Measurements from ENCODE around the gene PPP1R14D. TPM values are rescaled to one million over a fixed set of nuclear protein-coding genes. Genes with fewer than 3 reads are reported as not detected.

The PPP1R14D gene
- total RNA-seq, 1 experiment from 2014 or later: not detected

DNA sequence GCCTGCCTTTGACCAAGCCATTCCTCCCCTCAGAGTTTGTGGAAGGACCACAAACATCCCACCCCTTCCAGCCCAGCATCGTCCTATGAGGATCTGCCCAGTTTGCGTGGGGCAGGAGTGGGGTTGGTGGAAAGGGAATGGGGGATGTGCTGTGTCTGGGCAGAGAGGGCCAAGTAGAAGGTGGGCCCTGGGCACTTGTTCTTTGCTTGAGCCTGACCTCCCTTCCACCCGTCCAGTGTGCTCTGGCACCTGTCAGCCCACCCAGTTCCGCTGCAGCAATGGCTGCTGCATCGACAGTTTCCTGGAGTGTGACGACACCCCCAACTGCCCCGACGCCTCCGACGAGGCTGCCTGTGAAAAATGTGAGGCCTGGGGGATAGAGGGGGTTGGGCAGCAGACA lies 25.7 kb upstream of the PPP1R14D start:
- H3K9ac ChIP-seq (ENCODE audit: extremely low read depth, insufficient read length, low read length): no peak overlapping the region
- H3K4me1 ChIP-seq (ENCODE audit: insufficient read depth, low read length): no peaks in the 10 kb centered on the region
- no peaks in the 10 kb centered on the region for H3K79me2 ChIP-seq (ENCODE audit: insufficient read depth, low read length)
- H2BK12ac ChIP-seq (ENCODE audit: insufficient read length, low read depth, low read length): no peak overlapping the region
- no peaks in the 10 kb centered on the region for H3K9me3 Mint-ChIP-seq
- no peak overlapping the region for H3K56ac ChIP-seq (ENCODE audit: insufficient read length, low read depth, low read length)
- no CpG with 5 or more reads among the region's 10 CpGs for WGBS (ENCODE audit: extremely low coverage, insufficient read length, low lambda C conversion rate)
- no peaks in the 10 kb centered on the region for H3K9me3 ChIP-seq (ENCODE audit: control insufficient read depth, low read depth, low read length)
- H3T11ph ChIP-seq (ENCODE audit: low read length): no peak overlapping the region
- no peak overlapping the region for H3K27ac Mint-ChIP-seq
- TF ChIP-seq, protein P1, sequence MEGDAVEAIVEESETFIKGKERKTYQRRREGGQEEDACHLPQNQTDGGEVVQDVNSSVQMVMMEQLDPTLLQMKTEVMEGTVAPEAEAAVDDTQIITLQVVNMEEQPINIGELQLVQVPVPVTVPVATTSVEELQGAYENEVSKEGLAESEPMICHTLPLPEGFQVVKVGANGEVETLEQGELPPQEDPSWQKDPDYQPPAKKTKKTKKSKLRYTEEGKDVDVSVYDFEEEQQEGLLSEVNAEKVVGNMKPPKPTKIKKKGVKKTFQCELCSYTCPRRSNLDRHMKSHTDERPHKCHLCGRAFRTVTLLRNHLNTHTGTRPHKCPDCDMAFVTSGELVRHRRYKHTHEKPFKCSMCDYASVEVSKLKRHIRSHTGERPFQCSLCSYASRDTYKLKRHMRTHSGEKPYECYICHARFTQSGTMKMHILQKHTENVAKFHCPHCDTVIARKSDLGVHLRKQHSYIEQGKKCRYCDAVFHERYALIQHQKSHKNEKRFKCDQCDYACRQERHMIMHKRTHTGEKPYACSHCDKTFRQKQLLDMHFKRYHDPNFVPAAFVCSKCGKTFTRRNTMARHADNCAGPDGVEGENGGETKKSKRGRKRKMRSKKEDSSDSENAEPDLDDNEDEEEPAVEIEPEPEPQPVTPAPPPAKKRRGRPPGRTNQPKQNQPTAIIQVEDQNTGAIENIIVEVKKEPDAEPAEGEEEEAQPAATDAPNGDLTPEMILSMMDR (conservative IDR thresholded peaks at IDR 0.05): no peak
- H4K5ac ChIP-seq (ENCODE audit: insufficient read length, low read depth, low read length): no peak overlapping the region
- no peak overlapping the region for H4K8ac ChIP-seq (replicated peaks; ENCODE audit: insufficient read length, low read depth, low read length)
- no peak overlapping the region for H3K27ac ChIP-seq (ENCODE audit: insufficient read length, low read depth, low read length)
- no peaks in the 10 kb centered on the region for H3K27me3 Mint-ChIP-seq (ENCODE audit: low read depth)
- no peaks in the 10 kb centered on the region for H3K23me2 ChIP-seq (ENCODE audit: insufficient read length, low read depth, low read length, poor library complexity, severe bottlenecking)
- no peaks in the 10 kb centered on the region for H4K20me1 ChIP-seq (ENCODE audit: control insufficient read depth, insufficient read depth, insufficient read length)
- no peak overlapping the region for H2BK15ac ChIP-seq (ENCODE audit: low read depth, low read length)
- no peak overlapping the region for H3K4me2 ChIP-seq (ENCODE audit: insufficient read depth, insufficient read length, low read length)
- H3K4me3 Mint-ChIP-seq: no peak overlapping the region
- H3K36me3 Mint-ChIP-seq (ENCODE audit: insufficient read depth in 1 of 3, low read depth in 3 of 3): peaks cover 25 to 80% (median 77%) of the 10 kb centered on the region in 3 experiments; a peak in 6 of 7 replicates
- no peak overlapping the region for H2BK20ac ChIP-seq (ENCODE audit: low read depth, low read length, poor library complexity, severe bottlenecking)
- H3K23ac ChIP-seq (ENCODE audit: insufficient read length, low read depth, low read length): no peak overlapping the region
- H3K18ac ChIP-seq (ENCODE audit: insufficient read length, low read depth, low read length): no peak overlapping the region
- no peak overlapping the region for H3K4ac ChIP-seq (ENCODE audit: low read depth, low read length)
- no peak overlapping the region for H2BK120ac ChIP-seq (ENCODE audit: low read depth, low read length, poor library complexity, severe bottlenecking)
- H3K4me1 Mint-ChIP-seq: peaks cover 15 to 17% of the 10 kb centered on the region in 2 experiments
- H2AK5ac ChIP-seq (ENCODE audit: insufficient read length, low read length): no peak overlapping the region
- H3K14ac ChIP-seq (ENCODE audit: insufficient read depth, low read length): no peak overlapping the region
- H4K91ac ChIP-seq (ENCODE audit: insufficient read length, low read depth, low read length): no peak overlapping the region
- no peak overlapping the region for H2BK5ac ChIP-seq (ENCODE audit: insufficient read length, low read length)
- DNase-seq: no peak
- H3K79me1 ChIP-seq (ENCODE audit: insufficient read depth, low read depth, low read length, poor library complexity, severe bottlenecking): no peaks in the 10 kb centered on the region
- no peaks in the 10 kb centered on the region for H3K27me3 ChIP-seq (ENCODE audit: insufficient read depth, low read length)
- H2AFZ ChIP-seq (ENCODE audit: low read length): no peak overlapping the region

Measured in H9 (cell line).